GM19452 (cell line): ENCODE results near the gene FRAT2.
A peak's percentile ranks its signal among the peaks of the same experiment; 100 is the strongest.
"Not testable (repeated sequence)": the region's sequence is repeated elsewhere in the genome, so short reads cannot be mapped to it uniquely, and the experiment has no call there.

Experiments
- ATAC-seq: cut with Tn5 transposase; IDR thresholded peaks from one replicate; pipeline ENCODE4 v1.9.1; 2021; ENCODE audit not compliant: unreplicated experiment

FRAT2 gene

GRCh38 chr10:97356918-97357317 is 22.4 kb upstream of the FRAT2 start:
- no peak for ATAC-seq

DNA sequence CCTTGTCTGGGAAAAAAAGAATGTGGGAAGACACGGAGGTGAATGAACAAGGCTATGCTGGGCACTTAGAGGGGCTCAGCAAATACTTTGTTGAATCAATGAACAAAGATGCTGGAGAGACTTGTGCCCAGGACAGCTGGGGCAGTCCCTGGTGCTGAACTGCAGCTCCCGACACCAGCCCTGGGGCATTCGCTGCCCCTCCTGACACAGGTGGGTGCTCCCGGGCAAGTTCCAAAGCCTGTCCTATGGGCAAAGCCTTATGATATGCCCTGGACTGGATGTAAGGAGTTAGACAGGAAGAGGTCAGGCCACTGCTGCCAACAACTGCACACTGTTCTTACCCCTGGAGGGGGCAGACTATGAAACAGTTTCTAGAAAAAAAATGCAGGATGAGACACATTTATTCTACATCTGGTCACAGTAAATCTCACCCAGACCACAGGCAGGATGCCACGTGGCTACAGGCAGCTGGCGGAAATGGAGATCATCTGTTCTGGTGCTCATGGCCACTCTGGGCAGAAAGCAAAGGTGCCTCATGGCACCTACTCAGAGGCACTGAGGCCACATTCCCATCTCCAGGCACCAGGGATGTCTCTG is 21.9 kb upstream of the FRAT2 start:
- ATAC-seq = no peak

- no peak for ATAC-seq
Observed at GRCh38 chr10:97355571-97355975, 21.0 kb upstream of the FRAT2 start.

DNA sequence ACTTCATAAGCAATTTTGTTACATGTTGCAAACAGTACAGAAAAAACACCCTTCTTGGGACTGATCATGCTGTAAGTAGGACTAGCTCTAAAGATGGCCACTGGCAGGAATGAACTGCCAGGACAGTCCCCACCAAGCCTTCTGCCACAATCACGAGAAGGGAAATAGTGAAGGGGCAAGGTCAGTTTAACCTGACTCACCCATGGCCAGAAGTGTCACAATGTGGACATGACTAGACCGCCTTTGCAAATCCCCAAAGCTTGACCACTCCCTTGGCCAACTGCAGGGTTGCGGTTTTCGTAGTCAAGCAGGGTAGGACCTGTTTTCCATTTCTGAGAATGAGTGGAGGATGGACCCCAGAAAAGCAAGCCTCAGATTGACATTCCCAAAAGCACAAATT is 19.4 kb upstream of the FRAT2 start:
- ATAC-seq = no peak

DNA sequence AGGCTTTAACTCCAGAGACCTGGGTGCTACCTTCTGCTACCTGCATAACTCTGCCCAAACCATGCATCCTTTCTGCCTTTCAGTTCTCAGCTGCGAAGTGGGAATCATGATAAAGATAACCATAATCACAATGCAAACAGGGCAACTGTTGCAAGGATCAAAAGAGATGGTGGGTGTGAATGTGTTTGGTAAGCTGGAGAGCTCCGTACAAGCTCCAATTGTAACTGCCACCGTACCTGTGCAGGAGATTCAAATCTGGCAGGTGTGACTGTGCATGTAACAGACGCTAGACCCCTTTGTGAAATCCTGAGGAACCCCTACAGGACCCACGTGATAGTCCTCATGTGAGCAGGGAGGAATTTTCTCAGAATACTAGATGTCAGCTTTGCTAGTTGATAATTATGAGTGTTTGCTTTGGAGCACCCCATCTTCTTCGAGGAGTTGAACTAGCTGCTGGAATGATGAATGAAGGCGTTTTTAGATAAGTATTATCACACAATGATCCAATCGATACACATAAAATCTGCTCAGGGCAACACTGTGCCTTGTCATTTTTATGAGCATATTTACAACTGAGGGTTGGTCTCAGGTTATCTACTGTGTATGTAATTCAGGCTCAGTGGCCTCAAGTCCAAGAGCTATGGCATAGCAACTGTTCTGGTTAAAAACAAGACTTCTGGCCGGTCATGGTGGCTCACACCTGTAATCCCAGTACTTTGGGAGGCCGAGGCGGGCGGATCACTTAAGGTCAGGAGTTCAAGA is 15.4 kb upstream of the FRAT2 start:
- ATAC-seq = no peak

DNA sequence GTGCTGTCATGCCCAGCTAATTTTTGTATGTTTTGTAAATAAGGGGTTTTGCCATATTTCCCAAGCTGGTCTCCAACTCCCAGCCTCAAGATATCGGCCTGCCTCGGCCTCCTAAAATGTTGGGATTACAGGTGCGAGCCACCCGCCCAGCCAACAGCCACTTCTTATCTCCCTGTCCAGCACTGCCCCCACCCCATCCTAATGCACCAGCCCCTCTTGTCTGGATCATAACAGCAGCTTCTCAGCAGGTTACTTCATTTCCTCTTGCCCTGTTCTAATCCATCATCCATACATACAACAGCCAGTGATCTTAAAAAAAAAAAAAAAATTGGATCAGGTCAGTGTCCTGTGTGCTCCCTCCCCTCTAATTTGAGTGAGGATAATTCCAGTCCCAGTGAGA is 12.8 kb upstream of the FRAT2 start:
- ATAC-seq = no peak

DNA sequence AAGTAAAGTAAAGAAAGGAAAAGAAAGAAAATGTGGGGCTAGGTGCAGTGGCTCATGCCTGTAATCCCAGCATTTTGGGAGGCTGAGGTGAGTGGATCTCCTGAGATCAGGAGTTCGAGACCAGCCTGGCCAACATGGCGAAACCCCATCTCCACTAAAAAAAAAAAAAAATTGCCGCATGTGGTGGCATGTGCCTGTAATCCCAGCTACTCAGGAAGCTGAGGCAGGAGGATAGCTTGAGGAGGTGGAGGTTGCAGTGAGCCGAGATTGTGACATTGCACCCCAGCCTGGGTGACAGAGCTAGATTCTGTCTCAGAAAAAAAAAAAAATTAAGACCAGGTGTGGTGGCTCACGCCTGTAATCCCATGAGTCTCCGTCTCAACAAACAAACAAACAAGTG is 9.1 kb upstream of the FRAT2 start:
- ATAC-seq = not testable (repeated sequence)

DNA sequence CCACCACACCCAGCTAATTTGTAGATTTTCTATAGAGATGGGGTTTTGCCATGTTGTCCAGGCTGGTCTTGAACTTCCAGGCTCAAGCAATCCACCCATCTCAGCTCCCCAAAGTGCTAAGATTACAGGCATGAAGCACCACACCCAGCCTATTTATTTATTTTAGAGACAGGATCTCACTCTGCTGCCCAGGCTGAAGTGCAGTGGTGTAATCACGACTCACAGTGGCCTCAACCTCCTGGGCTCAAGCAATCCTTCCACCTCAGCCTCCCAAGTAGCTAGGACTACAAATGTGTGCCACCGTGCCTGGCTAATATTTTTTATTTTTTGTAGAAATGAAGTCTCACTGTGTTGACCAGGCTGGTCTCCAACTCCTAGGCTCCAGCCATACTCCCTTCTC is 6.9 kb upstream of the FRAT2 start:
- ATAC-seq = no peak

DNA sequence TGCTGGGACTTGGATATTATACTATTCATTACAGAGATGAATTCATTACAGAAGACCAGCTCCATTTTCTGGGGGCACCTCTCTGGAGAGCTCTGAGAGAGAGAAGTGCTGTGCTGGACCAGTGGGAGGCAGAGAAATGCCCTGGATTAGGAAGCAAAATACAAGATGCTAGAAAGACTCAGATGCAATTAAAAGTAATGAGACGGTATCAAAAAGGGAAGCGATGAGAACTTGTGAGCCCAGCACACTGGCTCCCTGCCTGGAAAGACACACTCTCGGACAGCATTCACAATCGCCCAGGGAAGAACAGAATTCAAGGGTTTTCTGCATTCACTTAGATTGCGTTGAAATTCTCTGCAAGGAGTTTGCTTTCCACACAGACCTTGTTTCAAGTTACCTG is 3.5 kb upstream of the FRAT2 start:
- no peak for ATAC-seq

DNA sequence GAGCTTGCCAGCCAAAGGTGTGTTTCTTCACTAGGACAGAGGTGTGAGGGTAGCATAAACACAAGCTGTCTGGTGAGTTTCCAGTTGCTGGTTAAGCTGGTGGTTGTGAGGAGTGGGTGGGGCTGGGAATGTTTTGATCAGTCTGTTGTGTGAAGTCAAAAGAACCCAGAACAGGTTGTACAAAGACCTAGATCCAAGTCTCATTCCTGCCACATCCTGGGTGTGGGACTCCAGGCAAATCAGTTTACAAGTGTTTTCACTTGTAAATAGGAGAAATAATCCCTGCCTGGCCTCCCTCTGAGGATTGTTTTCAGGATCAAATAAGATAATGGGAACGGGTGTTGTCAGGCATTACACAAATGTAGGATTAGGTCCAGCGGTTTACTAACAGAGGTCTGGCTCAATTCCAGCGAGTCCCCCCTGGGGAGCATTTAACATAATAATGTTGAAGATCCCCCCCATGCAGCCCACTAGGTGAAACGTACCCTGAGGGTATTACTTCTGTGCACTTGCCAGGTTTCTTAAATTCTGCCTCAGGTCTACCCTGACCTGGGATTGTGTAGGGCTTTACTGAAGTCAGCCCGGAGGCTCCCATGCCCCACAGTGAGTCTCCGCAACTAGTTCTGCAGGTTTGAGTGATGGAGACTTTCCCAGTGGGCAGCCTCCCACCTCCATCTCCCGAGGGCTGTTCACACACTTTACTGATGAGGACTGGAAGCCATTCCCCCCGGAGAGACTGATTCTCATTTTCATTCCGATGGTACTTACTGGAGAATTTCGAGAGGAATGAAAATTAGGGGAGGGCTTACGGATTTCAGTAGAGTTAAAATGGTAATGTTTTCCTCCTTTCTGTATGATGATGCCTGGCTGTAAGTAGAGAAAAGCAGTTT is 2.7 kb upstream of the FRAT2 start:
- no peak for ATAC-seq

DNA sequence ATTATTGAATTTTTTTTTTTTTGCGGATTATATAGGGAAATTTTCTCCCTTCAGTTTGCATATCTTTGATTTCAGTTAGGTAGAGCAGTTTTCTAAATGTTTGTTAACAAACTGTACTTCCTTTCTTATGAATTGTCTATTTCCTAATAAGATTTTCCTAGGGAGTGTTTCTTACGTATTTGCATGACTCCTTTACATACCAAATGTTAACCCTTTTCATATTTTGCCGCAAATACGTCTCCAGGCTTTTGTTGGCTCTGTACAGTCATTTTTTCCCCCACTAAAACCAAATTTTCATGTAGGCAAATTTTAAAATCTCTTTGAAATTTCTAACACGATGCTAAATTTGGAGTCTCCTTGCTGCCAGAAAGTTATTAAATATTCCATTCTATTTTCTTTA is 1.9 kb upstream of the FRAT2 start:
- no peak for ATAC-seq

DNA sequence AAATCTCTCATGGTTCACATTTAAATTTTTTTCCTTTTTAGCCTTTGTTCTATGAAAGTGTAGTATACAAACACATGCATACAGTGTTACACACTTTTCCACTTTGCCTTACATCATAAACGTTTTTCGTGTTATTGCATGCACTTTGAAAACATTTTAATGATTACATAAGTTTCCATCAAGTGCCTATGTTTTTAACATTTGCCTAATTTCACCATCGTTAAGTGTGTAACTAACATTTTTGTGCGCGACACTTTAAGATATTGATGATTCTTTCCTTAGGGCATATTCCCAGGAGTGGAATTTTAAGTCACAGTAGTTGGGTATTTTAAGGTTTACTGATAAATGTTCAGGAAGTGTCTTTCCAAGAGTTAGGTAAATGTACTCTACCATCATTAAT is 1.5 kb upstream of the FRAT2 start:
- ATAC-seq = no peak

GRCh38 chr10:97335188-97335619 is 675 bp upstream of the FRAT2 start:
- no peak for ATAC-seq

DNA sequence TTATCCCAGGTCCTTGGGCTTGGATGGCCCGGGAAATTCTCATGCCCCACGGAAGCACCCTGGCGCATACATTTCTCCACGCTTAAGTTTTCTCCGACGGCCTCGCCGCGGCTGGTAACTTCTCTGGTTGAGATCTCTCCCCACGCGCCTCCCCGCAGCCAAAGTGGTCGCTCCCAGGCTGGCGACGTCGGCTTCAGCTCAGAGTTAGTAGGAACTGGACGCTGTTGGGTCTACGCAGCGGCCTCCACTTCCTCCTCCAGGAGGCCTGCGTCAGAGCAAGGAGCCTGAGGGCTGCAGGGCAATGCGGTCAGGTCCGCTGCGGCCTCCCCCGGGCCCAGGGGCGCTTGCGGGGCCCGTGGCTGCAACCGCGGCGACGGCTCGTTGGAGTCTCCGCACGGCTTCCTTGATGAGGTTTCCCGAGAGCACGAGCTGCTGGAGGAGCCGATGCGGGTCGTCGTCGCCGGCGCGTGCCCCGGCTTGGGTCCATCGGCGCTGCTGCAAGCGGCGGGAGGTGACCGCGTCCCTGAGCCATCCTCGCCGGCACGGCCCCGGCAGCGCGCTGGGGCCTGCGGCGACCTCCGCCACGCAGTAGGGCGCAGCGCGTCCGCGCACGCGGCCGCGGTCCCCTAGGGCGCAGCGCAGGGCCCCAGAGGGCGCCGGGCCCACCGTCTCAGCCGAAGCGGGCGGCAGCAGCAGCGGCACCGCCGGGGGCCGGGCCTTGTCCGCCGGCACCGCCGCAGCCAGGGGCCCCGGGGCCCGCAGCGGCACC is 744 bp downstream of the FRAT2 start:
- peak; percentile 21 for ATAC-seq

GRCh38 chr10:97333351-97333600 is 1.3 kb downstream of the FRAT2 start:
- ATAC-seq = no peak

DNA sequence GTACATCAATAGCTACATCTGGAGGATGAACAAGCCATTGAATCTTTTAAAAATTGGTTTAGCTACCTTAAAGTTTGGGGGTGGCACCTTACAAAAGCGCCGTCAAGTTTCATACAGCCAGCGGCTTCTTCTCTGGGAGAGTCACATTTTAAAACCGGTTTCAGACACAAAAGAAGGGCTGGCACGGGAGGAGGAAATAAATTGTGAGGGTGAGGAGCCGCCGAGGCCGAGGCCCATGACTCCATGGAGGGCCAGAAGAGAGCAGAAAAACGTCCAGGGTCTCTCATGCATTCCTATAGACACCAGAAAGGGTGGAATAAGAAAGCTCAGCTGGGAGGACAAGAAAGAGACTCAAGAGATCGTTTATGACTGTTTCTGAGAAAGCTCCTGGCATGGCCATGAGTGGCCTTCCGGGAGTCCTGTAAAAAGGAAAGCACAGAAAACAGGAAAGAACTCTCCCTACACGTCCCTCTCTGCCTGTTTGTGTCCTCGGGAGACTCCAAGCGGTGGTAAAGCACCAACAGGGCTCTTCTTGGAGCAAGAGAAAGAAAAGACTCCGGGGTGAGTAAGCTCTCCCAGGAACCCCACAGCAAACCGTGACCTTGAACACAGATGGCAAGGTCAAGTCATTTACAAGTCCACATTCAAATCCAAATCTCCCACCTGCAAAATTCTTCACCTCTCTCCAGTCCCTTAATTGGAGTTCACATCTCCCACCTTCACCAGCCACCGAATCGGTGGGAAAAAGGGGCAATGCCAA is 1.8 kb downstream of the FRAT2 start:
- ATAC-seq = no peak

- ATAC-seq = no peak
Observed at GRCh38 chr10:97331153-97331703, 3.3 kb downstream of the FRAT2 start.

DNA sequence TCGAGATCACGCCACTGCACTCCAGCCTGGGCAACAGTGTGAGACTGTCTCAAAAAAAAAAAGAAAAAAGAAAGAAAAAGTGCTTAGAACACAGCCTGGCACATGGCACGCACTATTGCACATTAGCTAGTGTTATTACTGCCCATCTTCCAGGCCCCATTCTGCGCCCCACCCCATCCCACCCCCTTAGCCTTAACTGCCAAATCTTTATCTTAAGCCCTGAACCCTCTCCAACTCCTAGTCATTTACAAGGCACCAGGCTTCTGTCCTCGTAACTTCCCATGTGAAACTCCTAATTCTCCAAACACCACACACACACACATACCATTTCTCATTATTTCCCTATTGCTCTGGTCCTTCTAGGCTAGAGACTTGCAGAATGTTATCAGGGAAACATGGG is 4.8 kb downstream of the FRAT2 start:
- ATAC-seq = no peak

- no peak for ATAC-seq
Observed at GRCh38 chr10:97328646-97329453, 5.7 kb downstream of the FRAT2 start.
